NCI-H345 (cell line): ENCODE measurements around the gene IGSF21.

Experiments used
- DNase-seq: peaks from one replicate; lab custom pipeline; 2025; lab: John Stamatoyannopoulos, UW

Gene IGSF21

GRCh38 chr1:18328803-18329202 lies 221.2 kb downstream of the IGSF21 start:
- no peak for DNase-seq

GRCh38 chr1:18329469-18330253 lies 222.1 kb downstream of the IGSF21 start:
- DNase-seq, result no peak

GRCh38 chr1:18332576-18332975 lies 225.0 kb downstream of the IGSF21 start:
- DNase-seq, result peak; percentile 54

GRCh38 chr1:18333220-18333619 lies 225.6 kb downstream of the IGSF21 start:
- no peak for DNase-seq

GRCh38 chr1:18336801-18337200 lies 229.2 kb downstream of the IGSF21 start:
- DNase-seq, result no peak

GRCh38 chr1:18337757-18338156 lies 230.2 kb downstream of the IGSF21 start:
- DNase-seq, result no peak

- DNase-seq, result no peak
Measured at GRCh38 chr1:18339161-18339560, 231.6 kb downstream of the IGSF21 start.

- no peak for DNase-seq
Measured at GRCh38 chr1:18340158-18340764, 232.7 kb downstream of the IGSF21 start.

- no peak for DNase-seq
Measured at GRCh38 chr1:18340787-18341186, 233.2 kb downstream of the IGSF21 start.

GRCh38 chr1:18341291-18342069 lies 233.9 kb downstream of the IGSF21 start:
- DNase-seq, result no peak

GRCh38 chr1:18342744-18343143 lies 235.1 kb downstream of the IGSF21 start:
- no peak for DNase-seq

- DNase-seq, result no peak
Measured at GRCh38 chr1:18343581-18343980, 236.0 kb downstream of the IGSF21 start.

- peak; percentile 78 for DNase-seq
Measured at GRCh38 chr1:18344755-18345154, 237.2 kb downstream of the IGSF21 start.

- DNase-seq, result no peak
Measured at GRCh38 chr1:18347559-18347958, 240.0 kb downstream of the IGSF21 start.

- DNase-seq, result peak; percentile 15
Measured at GRCh38 chr1:18348354-18348753, 240.8 kb downstream of the IGSF21 start.

GRCh38 chr1:18350747-18351146 lies 243.1 kb downstream of the IGSF21 start:
- DNase-seq, result no peak

GRCh38 chr1:18351735-18352134 lies 244.1 kb downstream of the IGSF21 start:
- DNase-seq, result no peak

GRCh38 chr1:18352636-18353265 lies 245.2 kb downstream of the IGSF21 start:
- DNase-seq, result peak; percentile 14

- no peak for DNase-seq
Measured at GRCh38 chr1:18353528-18353927, 245.9 kb downstream of the IGSF21 start.

GRCh38 chr1:18353992-18354391 lies 246.4 kb downstream of the IGSF21 start:
- no peak for DNase-seq

GRCh38 chr1:18354612-18355011 lies 247.0 kb downstream of the IGSF21 start:
- no peak for DNase-seq

GRCh38 chr1:18357622-18358230 lies 250.1 kb downstream of the IGSF21 start:
- no peak for DNase-seq
